ENCODE results near the gene ARHGEF16. TPM values are rescaled to one million over a fixed set of nuclear protein-coding genes. Genes with fewer than 3 reads are reported as not detected.

Gene ARHGEF16
- total RNA-seq, 1 donor from 2014 or later: 5.4 TPM

GRCh38 chr1:3468236-3469103 is 14.0 kb downstream of the ARHGEF16 start:
- no peak for DNase-seq

- no peak for DNase-seq
Measured at GRCh38 chr1:3469104-3469848, 14.8 kb downstream of the ARHGEF16 start.

GRCh38 chr1:3469849-3470649 is 15.6 kb downstream of the ARHGEF16 start:
- no peak for DNase-seq

GRCh38 chr1:3470650-3471355 is 16.3 kb downstream of the ARHGEF16 start:
- DNase-seq: no peak

GRCh38 chr1:3471356-3472087 is 17.1 kb downstream of the ARHGEF16 start:
- peak; percentile 20 for DNase-seq

- no peak for DNase-seq
Measured at GRCh38 chr1:3472088-3472850, 17.8 kb downstream of the ARHGEF16 start.

- no peak for DNase-seq
Measured at GRCh38 chr1:3472906-3473305, 18.4 kb downstream of the ARHGEF16 start.

- DNase-seq: peak; percentile 52
Measured at GRCh38 chr1:3473381-3473844, 18.9 kb downstream of the ARHGEF16 start.

GRCh38 chr1:3474016-3474415 is 19.6 kb downstream of the ARHGEF16 start:
- DNase-seq: no peak

GRCh38 chr1:3474421-3474820 is 20.0 kb downstream of the ARHGEF16 start:
- no peak for DNase-seq

- DNase-seq: no peak
Measured at GRCh38 chr1:3475839-3476573, 21.5 kb downstream of the ARHGEF16 start.

- no peak for DNase-seq
Measured at GRCh38 chr1:3476666-3477065, 22.2 kb downstream of the ARHGEF16 start.

GRCh38 chr1:3477241-3477995 is 23.0 kb downstream of the ARHGEF16 start:
- DNase-seq: no peak

GRCh38 chr1:3478187-3478586 is 23.7 kb downstream of the ARHGEF16 start:
- DNase-seq: no peak

- DNase-seq: no peak
Measured at GRCh38 chr1:3479511-3480368, 25.3 kb downstream of the ARHGEF16 start.

- no peak for DNase-seq
Measured at GRCh38 chr1:3480369-3480719, 25.9 kb downstream of the ARHGEF16 start.

- no peak for DNase-seq
Measured at GRCh38 chr1:3481046-3481445, 26.6 kb downstream of the ARHGEF16 start.

- DNase-seq: no peak
Measured at GRCh38 chr1:3481836-3482375, 27.4 kb downstream of the ARHGEF16 start.
